Urinary bladder (tissue), 4 donors: ENCODE results near the gene SLC12A5. TPM values are rescaled to one million over a fixed set of nuclear protein-coding genes. Genes with fewer than 3 reads are reported as not detected.
A peak's percentile ranks its signal among the peaks of the same experiment; 100 is the strongest.

Experiments used
- DNase-seq: peaks from one replicate; pipeline ENCODE4 v3.0.0-alpha.2; 2015; ENCODE audit errors: extremely low spot score
- H3K27ac ChIP-seq: one replicate; pipeline ENCODE4 v1.5.1; 2013; ENCODE audit warnings: low read depth, mild to moderate bottlenecking, moderate library complexity
- H3K36me3 ChIP-seq: one replicate; pipeline ENCODE4 v1.6.1; 2013; ENCODE audit warnings: mild to moderate bottlenecking, moderate library complexity; ENCODE audit not compliant: insufficient read depth
- H3K4me1 ChIP-seq: one replicate; pipeline ENCODE4 v1.6.1; 2013; ENCODE audit warnings: mild to moderate bottlenecking, moderate library complexity; ENCODE audit not compliant: insufficient read depth
- H3K4me3 ChIP-seq: one replicate; pipeline ENCODE4 v1.5.1; 2013; ENCODE audit warnings: low read depth, low read length
- WGBS: extraction: QIAGEN DNeasy Blood & Tissue Kit; methylation state at CpG from one replicate; pipeline ENCODE4 v1.1.7; 2013; 5-methylcytosine and 5-hydroxymethylcytosine counted together
- polyA plus RNA-seq: library from polyadenylated mRNA; stranded (reverse); fragments of 200-250 nt; gene quantifications from one replicate; pipeline ENCODE4 v1.2.3, GENCODE V29; 2013
- total RNA-seq: library from RNA; depleted of rRNA; stranded (reverse); fragments of >200 nt; gene quantifications from one replicate; pipeline ENCODE4 v1.2.3, GENCODE V29; 2014
- donor health status: healthy with polysubstance abuse.
- donor health status: healthy.

Gene SLC12A5
- total and polyA plus RNA-seq, 2 donors, result 0.69 to 1.5 TPM

DNA sequence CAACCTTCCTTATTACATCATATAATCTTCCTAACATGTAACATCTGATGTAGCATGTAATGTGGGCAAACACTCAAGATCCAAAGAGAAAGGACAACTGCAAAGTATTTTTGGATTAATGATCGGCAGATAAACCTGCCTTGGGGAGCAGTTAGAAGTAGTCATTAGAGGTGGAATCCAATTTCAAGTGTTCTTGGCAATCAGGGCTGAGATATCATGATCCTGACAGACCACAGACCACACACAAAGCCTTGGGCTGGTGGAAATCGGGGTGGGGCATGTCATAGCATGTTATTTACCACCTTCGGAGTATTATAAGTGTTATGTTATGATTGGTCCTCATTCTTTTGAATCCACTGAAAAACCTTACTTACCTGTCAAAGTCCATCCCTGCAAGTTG, 44.4 kb downstream of the SLC12A5 start:
- peaks cover 7% of the 10 kb centered on the region for H3K36me3 ChIP-seq
- 69% methylated on average over 3 of the region's 3 CpGs for WGBS
- no peak for DNase-seq

GRCh38 chr20:46074006-46074405, 45.0 kb downstream of the SLC12A5 start:
- no peak for DNase-seq
- Histone ChIP-seq H3K27ac (no peak overlapping the region), H3K4me1 (no peaks in the 10 kb centered on the region), H3K36me3 (peaks cover 7% of the 10 kb centered on the region), H3K4me3 (no peak overlapping the region)
- WGBS, result 58% methylated on average over 3 of the region's 3 CpGs

More for the DNA sequence above, 44.4 kb downstream of the SLC12A5 start:
- Histone ChIP-seq H3K4me1 (no peaks in the 10 kb centered on the region), H3K27ac (no peak overlapping the region), H3K4me3 (no peak overlapping the region)

DNA sequence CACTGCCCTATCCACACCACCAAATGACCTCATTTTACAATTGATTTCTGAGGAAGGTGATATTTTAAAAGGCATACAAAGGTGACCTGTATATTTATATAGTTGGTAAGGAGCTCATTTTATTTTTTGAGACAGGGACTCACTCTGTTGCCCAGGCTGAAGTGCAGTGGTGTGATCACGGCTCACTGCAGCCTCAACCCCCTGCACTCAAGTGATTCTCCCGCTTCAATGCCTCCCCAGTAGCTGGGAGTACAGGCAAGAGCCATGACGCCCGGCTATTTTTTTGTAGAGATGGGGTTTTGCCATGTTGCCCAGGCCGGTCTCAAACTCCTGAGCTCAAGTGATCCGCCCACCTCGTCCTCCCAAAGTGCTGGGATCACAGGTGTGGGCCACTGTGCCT, 47.8 kb downstream of the SLC12A5 start:
- no peaks in the 10 kb centered on the region for H3K4me1 ChIP-seq
- 86% methylated on average over 7 of the region's 7 CpGs for WGBS
- no peak for DNase-seq
- no peak overlapping the region for H3K27ac ChIP-seq
- H3K36me3 ChIP-seq, result peaks cover 2% of the 10 kb centered on the region
- H3K4me3 ChIP-seq, result no peak overlapping the region

GRCh38 chr20:46077642-46078305, 48.8 kb downstream of the SLC12A5 start:
- Histone ChIP-seq H3K36me3 (peaks cover 2% of the 10 kb centered on the region), H3K4me3 (no peak overlapping the region), H3K4me1 (no peaks in the 10 kb centered on the region), H3K27ac (no peak overlapping the region)
- no peak for DNase-seq
- 89% methylated on average over 8 of the region's 8 CpGs for WGBS

DNA sequence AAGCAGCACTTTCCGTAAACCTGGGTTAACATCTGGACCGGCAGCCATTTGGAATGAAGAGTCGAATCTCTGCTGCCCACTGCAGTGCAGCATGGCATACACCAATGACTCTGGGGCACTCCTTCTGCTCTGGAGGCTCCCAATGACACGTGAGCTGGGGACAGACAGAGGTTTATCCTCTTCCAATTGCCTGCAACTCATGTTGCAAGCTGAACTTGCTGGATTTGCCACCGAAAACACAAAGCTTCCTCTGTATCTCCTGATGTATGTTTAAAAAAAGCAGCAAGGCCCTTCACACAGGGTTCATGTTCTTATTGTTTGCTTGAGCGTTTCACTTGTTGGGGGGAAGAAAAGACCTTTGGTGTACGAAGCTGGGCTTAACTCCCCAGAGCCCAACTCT, 49.9 kb downstream of the SLC12A5 start:
- Histone ChIP-seq H3K4me3 (no peak overlapping the region), H3K36me3 (peaks cover 2% of the 10 kb centered on the region), H3K4me1 (peaks cover 4% of the 10 kb centered on the region), H3K27ac (no peak overlapping the region)
- no peak for DNase-seq
- 66% methylated on average over 7 of the region's 7 CpGs for WGBS

DNA sequence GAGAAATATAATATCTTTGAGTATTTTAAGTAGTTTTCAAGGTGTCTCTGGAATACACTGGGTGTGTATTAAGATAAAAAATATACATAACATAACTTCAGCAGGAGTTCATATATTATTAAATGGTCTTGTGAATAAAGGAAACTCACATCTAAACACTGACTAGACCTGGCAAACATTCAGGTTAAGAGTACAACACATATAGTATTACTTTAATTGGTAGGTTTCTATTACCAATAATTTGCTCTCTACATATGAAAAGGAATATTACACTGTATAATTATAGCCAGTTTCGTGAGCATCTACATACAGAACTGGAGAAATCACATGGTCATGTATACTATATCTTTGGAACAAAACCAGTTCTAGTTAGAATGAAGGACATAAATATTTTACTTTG, 52.1 kb downstream of the SLC12A5 start:
- Histone ChIP-seq H3K36me3 (no peaks in the 10 kb centered on the region), H3K4me1 (peaks cover 5% of the 10 kb centered on the region)
- 93% methylated on average over 1 of the region's 1 CpG for WGBS

DNA sequence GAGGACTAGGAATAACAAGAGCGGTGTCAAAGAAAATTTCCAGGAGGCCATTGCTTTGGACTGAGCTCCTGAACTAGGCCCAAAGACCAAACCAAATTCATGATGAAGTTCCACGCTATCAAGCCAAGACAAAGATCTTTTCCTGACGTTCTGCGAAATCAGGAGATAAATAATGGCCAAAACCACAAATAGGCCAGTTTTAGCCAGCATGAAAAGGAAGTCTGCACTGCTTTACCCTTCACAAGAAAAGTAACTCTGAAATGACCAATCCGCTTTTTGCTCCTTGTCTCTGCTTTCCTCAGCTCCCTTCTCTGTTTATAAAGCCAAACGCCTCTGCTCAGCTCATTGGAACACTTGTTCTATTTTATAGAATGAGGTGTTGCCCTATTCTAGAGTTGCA, 54.1 kb downstream of the SLC12A5 start:
- no peak overlapping the region for H3K4me3 ChIP-seq
- H3K36me3 ChIP-seq, result no peaks in the 10 kb centered on the region
- 62% methylated on average over 6 of the region's 6 CpGs for WGBS
- peaks cover 5% of the 10 kb centered on the region for H3K4me1 ChIP-seq
- no peak overlapping the region for H3K27ac ChIP-seq
- no peak for DNase-seq

More for the DNA sequence above, 52.1 kb downstream of the SLC12A5 start:
- DNase-seq, result no peak
- Histone ChIP-seq H3K4me3 (no peak overlapping the region), H3K27ac (no peak overlapping the region)

- Histone ChIP-seq H3K4me1 (peaks cover 5% of the 10 kb centered on the region), H3K36me3 (no peaks in the 10 kb centered on the region), H3K4me3 (no peak overlapping the region), H3K27ac (no peak overlapping the region)
- WGBS, result 92% methylated on average over 1 of the region's 1 CpG
- DNase-seq, result no peak
These were observed 54.6 kb downstream of the SLC12A5 start for GRCh38 chr20:46083531-46084061.

GRCh38 chr20:46084805-46085178, 55.8 kb downstream of the SLC12A5 start:
- Histone ChIP-seq H3K4me1 (peaks cover 5% of the 10 kb centered on the region), H3K4me3 (no peak overlapping the region), H3K36me3 (no peaks in the 10 kb centered on the region), H3K27ac (no peak overlapping the region)
- 77% methylated on average over 3 of the region's 3 CpGs for WGBS
- DNase-seq, result no peak

GRCh38 chr20:46085179-46085851, 56.3 kb downstream of the SLC12A5 start:
- WGBS, result 30% methylated on average over 4 of the region's 4 CpGs
- no peak for DNase-seq
- no peak overlapping the region for H3K4me3 ChIP-seq
- H3K4me1 ChIP-seq, result peaks cover 5% of the 10 kb centered on the region
- H3K27ac ChIP-seq, result peak overlapping the region; percentile 45
- no peaks in the 10 kb centered on the region for H3K36me3 ChIP-seq

DNA sequence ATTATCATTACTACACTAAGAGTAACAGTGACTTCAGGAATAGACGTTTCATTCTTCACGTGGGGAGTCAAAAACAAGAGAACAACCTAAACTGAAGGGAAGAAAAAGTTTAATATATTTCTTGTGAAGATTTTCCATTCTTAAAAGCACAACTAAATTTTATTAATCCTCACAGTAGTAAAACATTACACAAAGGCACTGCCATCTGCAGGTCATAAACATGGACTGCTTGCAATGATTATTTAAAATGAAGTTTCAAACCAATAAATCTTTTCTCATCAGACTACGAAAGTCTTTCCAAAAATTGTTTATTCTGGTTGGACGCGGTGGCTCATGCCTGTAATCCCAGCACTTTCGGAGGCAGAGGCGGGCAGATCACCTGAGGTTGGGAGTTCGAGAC, 58.1 kb downstream of the SLC12A5 start:
- Histone ChIP-seq H3K27ac (no peak overlapping the region), H3K36me3 (no peaks in the 10 kb centered on the region), H3K4me3 (no peak overlapping the region), H3K4me1 (peaks cover 5% of the 10 kb centered on the region)
- WGBS, result 35% methylated on average over 8 of the region's 8 CpGs
- no peak for DNase-seq

GRCh38 chr20:46088409-46089166, 59.6 kb downstream of the SLC12A5 start:
- WGBS, result 3% methylated on average over 22 of the region's 22 CpGs
- Histone ChIP-seq H3K4me3 (peak overlapping the region; percentile 89), H3K36me3 (no peaks in the 10 kb centered on the region), H3K4me1 (peaks cover 2% of the 10 kb centered on the region), H3K27ac (peak overlapping the region; percentile 100)
- DNase-seq, result no peak

- H3K4me3 ChIP-seq, result peak overlapping the region; percentile 89
- no peaks in the 10 kb centered on the region for H3K36me3 ChIP-seq
- DNase-seq, result no peak
- WGBS, result under 1% methylated on average over 31 of the region's 31 CpGs
- peaks cover 2% of the 10 kb centered on the region for H3K4me1 ChIP-seq
- peak overlapping the region; percentile 100 for H3K27ac ChIP-seq
These were observed 60.1 kb downstream of the SLC12A5 start for GRCh38 chr20:46089167-46089416.
